ENCODE results near the gene GPHN. TPM values are rescaled to one million over a fixed set of nuclear protein-coding genes. Genes with fewer than 3 reads are reported as not detected.

Gene GPHN
- 10 to 100 TPM; 18.6 to 20.1 TPM for total RNA-seq

- peak; percentile 96 to 98 for ATAC-seq
- Mint-ChIP-seq H3K27ac (peak within 1 kb of the TSS; percentile 78 to 86), H3K36me3 (no peaks in the 10 kb centered on the region), H3K4me1 (ENCODE audit: low read depth in 2 of 2) (peaks cover 7 to 25% of the 10 kb centered on the region in 2 donors), H3K4me3 (peak within 1 kb of the TSS; percentile 96), H3K9me3 (no peaks in the 10 kb centered on the region), H3K27me3 (peaks cover 12 to 25% of the 10 kb centered on the region in 2 donors)
- peak; percentile 93 for DNase-seq (ENCODE audit: low spot score)
These were observed at the start of gene GPHN for GRCh38 chr14:66507722-66508546. GPHN (plus strand) TSS chr14:66508147.

GRCh38 chr14:66459603-66460002 is 48.3 kb upstream of the GPHN start:
- no peak overlapping the region for H3K4me3 Mint-ChIP-seq
- no peaks in the 10 kb centered on the region for H3K4me1 Mint-ChIP-seq (ENCODE audit: low read depth in 2 of 2)
- no peaks in the 10 kb centered on the region for H3K36me3 Mint-ChIP-seq
- H3K27me3 Mint-ChIP-seq = peaks cover 3 to 5% of the 10 kb centered on the region in 2 donors
- ATAC-seq = peak; percentile 50 to 51
- H3K9me3 Mint-ChIP-seq = peaks cover 3% of the 10 kb centered on the region
- no peak for DNase-seq (ENCODE audit: low spot score)
- H3K27ac Mint-ChIP-seq = no peak overlapping the region

- Mint-ChIP-seq H3K27me3 (peaks cover 0 to 7% of the 10 kb centered on the region in 2 donors), H3K9me3 (no peaks in the 10 kb centered on the region), H3K27ac (no peak overlapping the region), H3K4me1 (ENCODE audit: low read depth in 2 of 2) (no peaks in the 10 kb centered on the region), H3K4me3 (no peak overlapping the region), H3K36me3 (no peaks in the 10 kb centered on the region)
- no peak for ATAC-seq
- no peak for DNase-seq (ENCODE audit: low spot score)
These were observed 43.7 kb upstream of the GPHN start for GRCh38 chr14:66464261-66464660.

DNA sequence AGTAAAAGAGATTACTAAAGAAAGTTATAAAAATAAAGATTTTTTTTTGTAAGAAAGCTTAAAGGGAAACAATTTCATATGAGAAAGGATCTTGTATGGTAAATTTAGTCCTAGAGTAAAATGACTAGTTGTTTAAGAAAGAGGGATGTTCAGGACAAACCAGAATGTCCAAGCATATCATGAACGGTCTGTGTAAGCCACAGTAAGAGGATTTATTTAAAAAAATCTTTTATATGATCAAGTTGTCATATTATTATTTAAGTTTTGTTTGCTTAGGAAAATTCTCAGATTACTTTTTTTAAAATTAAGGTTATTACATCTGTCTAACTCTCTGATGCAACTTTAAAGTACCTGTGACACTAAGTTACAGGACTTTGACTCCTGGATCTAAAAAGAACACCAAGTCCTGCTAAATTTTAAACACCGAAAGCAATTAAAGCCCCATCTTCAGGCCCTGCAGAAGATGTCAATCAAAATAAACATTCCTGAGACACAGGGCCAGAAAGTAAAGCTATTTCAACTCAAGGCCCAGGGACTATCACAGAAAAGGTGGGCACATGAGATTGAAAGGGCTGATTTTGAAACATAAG is 39.1 kb upstream of the GPHN start:
- Mint-ChIP-seq H3K27me3 (peaks cover 0 to 7% of the 10 kb centered on the region in 2 donors), H3K4me3 (no peak overlapping the region)
- no peak for ATAC-seq

DNA sequence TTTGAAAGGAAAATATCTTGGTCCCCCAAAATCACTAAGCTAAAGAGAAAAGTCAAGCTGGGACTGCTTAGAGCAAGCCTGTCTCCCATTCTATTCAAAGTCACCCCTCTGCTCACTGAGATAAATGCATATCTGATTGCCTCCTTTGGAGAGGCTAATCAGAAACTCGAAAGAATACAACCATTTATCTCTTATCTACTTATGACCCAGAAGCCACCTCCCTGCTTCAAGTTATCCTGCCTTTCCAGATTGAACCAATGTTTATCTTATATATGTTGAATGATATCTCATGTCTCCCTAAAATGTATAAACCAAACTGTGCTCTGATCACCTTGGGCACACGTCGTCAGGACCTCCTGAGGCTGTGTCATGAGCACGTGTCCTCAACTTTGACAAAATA is 36.4 kb upstream of the GPHN start:
- no peaks in the 10 kb centered on the region for H3K4me1 Mint-ChIP-seq (ENCODE audit: low read depth in 2 of 2)
- H3K9me3 Mint-ChIP-seq = no peaks in the 10 kb centered on the region
- H3K27me3 Mint-ChIP-seq = no peaks in the 10 kb centered on the region
- H3K36me3 Mint-ChIP-seq = peaks cover 4% of the 10 kb centered on the region
- ATAC-seq (no peak), DNase-seq (ENCODE audit: low spot score) (no peak)
- no peak overlapping the region for H3K4me3 Mint-ChIP-seq
- no peak overlapping the region for H3K27ac Mint-ChIP-seq

More for the DNA sequence above, 39.1 kb upstream of the GPHN start:
- Mint-ChIP-seq H3K9me3 (no peaks in the 10 kb centered on the region), H3K4me1 (ENCODE audit: low read depth in 2 of 2) (no peaks in the 10 kb centered on the region), H3K27ac (no peak overlapping the region), H3K36me3 (peaks cover 4% of the 10 kb centered on the region)
- no peak for DNase-seq (ENCODE audit: low spot score)

GRCh38 chr14:66472251-66472650 is 35.7 kb upstream of the GPHN start:
- no peak overlapping the region for H3K4me3 Mint-ChIP-seq

GRCh38 chr14:66473223-66473622 is 34.7 kb upstream of the GPHN start:
- Mint-ChIP-seq H3K4me1 (ENCODE audit: low read depth in 2 of 2) (no peaks in the 10 kb centered on the region), H3K9me3 (no peaks in the 10 kb centered on the region), H3K27me3 (no peaks in the 10 kb centered on the region), H3K4me3 (no peak overlapping the region), H3K27ac (no peak overlapping the region), H3K36me3 (peaks cover 4% of the 10 kb centered on the region)
- no peak for ATAC-seq
- no peak for DNase-seq (ENCODE audit: low spot score)

More at GRCh38 chr14:66472251-66472650, 35.7 kb upstream of the GPHN start:
- Mint-ChIP-seq H3K4me1 (ENCODE audit: low read depth in 2 of 2) (no peaks in the 10 kb centered on the region), H3K36me3 (peaks cover 4% of the 10 kb centered on the region), H3K27me3 (no peaks in the 10 kb centered on the region), H3K27ac (no peak overlapping the region), H3K9me3 (no peaks in the 10 kb centered on the region)
- DNase-seq (ENCODE audit: low spot score) = no peak
- ATAC-seq = no peak

- no peak overlapping the region for H3K27ac Mint-ChIP-seq
- H3K4me3 Mint-ChIP-seq = no peak overlapping the region
- DNase-seq (ENCODE audit: low spot score) (no peak), ATAC-seq (no peak)
- no peaks in the 10 kb centered on the region for H3K36me3 Mint-ChIP-seq
- no peaks in the 10 kb centered on the region for H3K9me3 Mint-ChIP-seq
- H3K27me3 Mint-ChIP-seq = no peaks in the 10 kb centered on the region
- no peaks in the 10 kb centered on the region for H3K4me1 Mint-ChIP-seq (ENCODE audit: low read depth in 2 of 2)
These were observed 31.0 kb upstream of the GPHN start for GRCh38 chr14:66476964-66477363.

DNA sequence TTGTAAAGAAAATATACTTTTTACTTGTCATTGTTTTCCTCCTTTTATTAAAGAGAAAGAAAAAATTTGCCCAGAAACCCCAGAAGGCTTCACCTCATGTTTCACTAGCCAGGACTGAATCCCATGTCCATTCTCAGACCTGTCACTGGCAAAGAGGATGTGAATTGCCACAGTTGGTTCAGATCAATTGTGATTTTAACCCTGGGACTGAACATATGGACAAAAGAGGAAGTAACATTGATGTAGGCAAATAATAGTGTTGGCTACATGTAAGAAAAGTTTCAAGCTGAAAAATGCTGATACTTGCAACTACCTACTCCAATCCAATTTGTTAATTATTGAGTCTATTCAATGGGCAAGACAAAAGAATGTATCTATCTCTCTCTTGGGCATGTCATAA is 30.4 kb upstream of the GPHN start:
- Mint-ChIP-seq H3K9me3 (no peaks in the 10 kb centered on the region), H3K4me3 (no peak overlapping the region), H3K36me3 (no peaks in the 10 kb centered on the region), H3K27ac (no peak overlapping the region), H3K4me1 (ENCODE audit: low read depth in 2 of 2) (no peaks in the 10 kb centered on the region), H3K27me3 (no peaks in the 10 kb centered on the region)
- no peak for DNase-seq (ENCODE audit: low spot score)
- no peak for ATAC-seq

DNA sequence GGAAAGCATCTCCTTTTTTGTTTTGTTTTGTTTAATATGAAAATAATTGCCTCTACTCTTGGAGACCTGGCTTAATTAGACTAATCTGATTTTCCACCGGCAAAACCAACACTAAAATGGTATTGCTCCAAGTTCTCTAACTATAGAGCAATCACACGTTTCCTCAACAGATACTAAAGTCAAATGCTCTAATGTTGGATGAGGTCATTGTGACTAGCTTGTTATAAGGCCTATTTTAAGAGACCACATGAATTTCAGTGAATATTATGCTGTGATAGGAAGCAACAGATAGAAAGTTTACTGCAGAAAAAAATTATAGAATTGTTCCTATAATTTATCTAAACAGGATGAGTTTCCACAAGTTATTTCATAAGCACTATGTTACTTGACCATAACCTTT is 25.1 kb upstream of the GPHN start:
- Mint-ChIP-seq H3K4me1 (ENCODE audit: low read depth in 2 of 2) (no peaks in the 10 kb centered on the region), H3K36me3 (no peaks in the 10 kb centered on the region), H3K9me3 (no peaks in the 10 kb centered on the region), H3K27ac (no peak overlapping the region), H3K27me3 (no peaks in the 10 kb centered on the region), H3K4me3 (no peak overlapping the region)
- ATAC-seq (no peak), DNase-seq (ENCODE audit: low spot score) (no peak)

DNA sequence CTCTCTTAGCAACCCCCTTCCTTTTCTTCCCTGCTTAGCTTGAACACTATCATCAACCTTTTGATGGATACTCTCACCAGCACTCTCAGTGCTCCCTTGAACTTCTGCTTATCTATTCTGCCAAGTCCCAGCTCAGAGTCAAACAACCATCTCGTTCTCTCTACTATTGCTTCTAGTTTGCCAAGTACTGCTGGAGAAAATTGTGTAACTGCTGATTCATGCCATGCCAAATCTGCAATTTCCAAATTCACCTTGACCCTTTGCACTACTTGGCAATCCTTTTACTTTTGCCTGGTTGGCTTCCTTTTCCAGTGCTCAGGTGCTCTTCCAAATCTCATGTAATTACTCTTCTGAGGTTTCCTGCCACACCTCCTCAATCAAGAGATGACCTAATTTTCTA is 24.6 kb upstream of the GPHN start:
- Mint-ChIP-seq H3K4me3 (no peak overlapping the region), H3K27ac (no peak overlapping the region), H3K4me1 (ENCODE audit: low read depth in 2 of 2) (no peaks in the 10 kb centered on the region), H3K36me3 (no peaks in the 10 kb centered on the region), H3K27me3 (no peaks in the 10 kb centered on the region), H3K9me3 (no peaks in the 10 kb centered on the region)
- ATAC-seq (no peak), DNase-seq (ENCODE audit: low spot score) (no peak)

DNA sequence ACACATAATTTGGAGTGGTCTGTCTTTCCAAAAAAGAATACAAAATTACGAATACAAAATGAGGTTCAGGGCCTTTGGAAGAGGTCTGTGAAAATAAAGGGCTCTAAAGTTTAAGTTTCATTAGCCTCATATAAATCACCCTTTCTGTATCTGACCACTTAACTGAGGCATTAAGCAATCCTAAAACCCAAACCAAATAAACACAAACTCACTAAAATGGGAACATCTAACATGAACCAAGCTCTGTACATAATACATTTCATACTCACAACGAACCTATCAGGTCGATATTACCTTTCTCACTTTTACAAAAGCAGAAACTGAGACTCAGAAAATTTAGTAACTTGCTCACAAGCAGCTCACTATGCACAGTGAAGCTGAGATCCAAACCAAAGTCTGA is 22.9 kb upstream of the GPHN start:
- Mint-ChIP-seq H3K9me3 (no peaks in the 10 kb centered on the region), H3K4me1 (ENCODE audit: low read depth in 2 of 2) (no peaks in the 10 kb centered on the region), H3K27me3 (peaks cover 5 to 12% of the 10 kb centered on the region in 2 donors), H3K4me3 (no peak overlapping the region), H3K27ac (no peak overlapping the region), H3K36me3 (no peaks in the 10 kb centered on the region)
- DNase-seq (ENCODE audit: low spot score) (no peak), ATAC-seq (no peak)

DNA sequence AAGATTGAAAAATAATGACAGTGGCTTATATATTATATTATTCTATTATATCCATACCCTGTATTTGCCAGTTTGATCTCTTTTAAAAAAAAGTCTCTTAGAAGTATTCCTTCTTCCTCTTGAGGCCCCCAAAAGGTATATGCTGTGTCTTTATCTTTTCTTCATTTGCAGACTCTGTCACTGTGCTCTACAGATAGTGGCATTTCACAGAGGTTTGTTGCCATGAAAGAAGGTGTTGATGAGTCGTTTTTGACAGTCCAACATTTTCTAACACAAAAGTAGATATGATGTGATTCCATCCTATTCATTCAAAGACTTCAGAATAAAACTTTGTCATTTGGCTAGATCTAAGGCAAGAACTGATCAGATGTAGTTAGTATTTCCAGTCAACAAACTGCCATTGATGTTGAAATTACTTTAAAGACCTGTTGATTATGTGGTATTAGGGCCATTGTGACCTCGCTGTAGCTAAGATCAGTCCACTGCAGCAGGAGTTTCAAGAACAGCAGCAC is 22.0 kb upstream of the GPHN start, which contains the start of gene CCDC196:
CCDC196 (plus strand) TSS at position 462 of the 512 bp plus-strand sequence. CDS start 132 bp downstream, outside the sequence.
- ATAC-seq (no peak), DNase-seq (ENCODE audit: low spot score) (no peak)
- Mint-ChIP-seq H3K4me1 (ENCODE audit: low read depth in 2 of 2) (no peaks in the 10 kb centered on the region), H3K9me3 (no peaks in the 10 kb centered on the region), H3K27ac (no peak within 1 kb of the TSS), H3K4me3 (no peak within 1 kb of the TSS), H3K36me3 (no peaks in the 10 kb centered on the region), H3K27me3 (peaks cover 5 to 14% of the 10 kb centered on the region in 2 donors)

DNA sequence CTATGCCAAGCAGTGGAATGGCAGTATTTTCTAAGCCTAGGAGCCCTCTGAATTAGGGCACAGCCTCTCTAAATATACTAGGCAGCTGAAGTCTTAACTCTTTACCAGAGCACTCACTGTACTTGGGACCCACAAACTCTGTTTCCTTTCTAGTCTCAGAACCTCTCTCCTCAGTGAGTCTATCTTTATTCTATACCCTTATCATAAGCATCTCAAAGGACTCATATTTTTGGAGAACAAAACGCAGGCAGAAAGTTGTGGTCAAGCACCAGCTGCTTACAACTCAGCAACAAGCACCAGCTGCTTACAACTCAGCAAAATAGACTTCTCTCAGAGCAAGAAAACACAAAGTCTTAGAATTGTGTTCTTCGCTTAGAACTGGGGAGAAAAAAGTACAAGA is 20.8 kb upstream of the GPHN start:
- Mint-ChIP-seq H3K36me3 (no peaks in the 10 kb centered on the region), H3K9me3 (no peaks in the 10 kb centered on the region), H3K4me3 (no peak overlapping the region), H3K27me3 (peaks cover 5 to 14% of the 10 kb centered on the region in 2 donors), H3K4me1 (ENCODE audit: low read depth in 2 of 2) (no peaks in the 10 kb centered on the region), H3K27ac (no peak overlapping the region)
- no peak for DNase-seq (ENCODE audit: low spot score)
- no peak for ATAC-seq
